ENCODE results near the gene POLR3GL. TPM values are rescaled to one million over a fixed set of nuclear protein-coding genes. Genes with fewer than 3 reads are reported as not detected.

The POLR3GL gene
- total RNA-seq, 1 experiment from 2014 or later: 7.9 TPM

DNA sequence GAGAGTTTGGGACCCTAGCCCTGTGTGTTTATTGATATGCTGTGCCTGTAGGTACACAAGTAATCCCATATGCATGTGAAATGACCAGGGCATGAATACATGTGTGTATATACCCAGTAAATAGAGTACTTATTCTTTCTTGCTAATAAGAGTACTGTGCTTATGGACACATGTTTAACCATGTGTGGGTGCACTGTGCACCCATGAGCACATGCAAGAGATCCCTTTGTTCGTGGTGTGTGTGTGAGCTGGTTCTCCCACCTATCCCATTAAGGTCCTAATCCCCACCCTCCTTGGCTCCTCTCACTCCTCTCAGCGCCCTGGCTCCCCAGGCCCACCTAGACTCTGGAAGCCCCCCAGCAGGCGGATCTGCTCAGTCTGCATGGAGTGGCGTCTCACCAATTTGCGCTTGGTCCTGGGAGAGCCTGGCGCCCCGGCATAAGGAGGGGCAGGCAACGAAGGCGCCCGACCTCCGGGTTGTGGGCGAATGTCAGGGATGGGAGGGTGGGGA is 4.5 kb upstream of the POLR3GL start:
- no peak overlapping the region for H2BK5ac ChIP-seq (ENCODE audit: insufficient read length, low read length)
- H3K79me2 ChIP-seq (ENCODE audit: insufficient read depth, low read length): no peaks in the 10 kb centered on the region
- DNase-seq: no peak
- Mint-ChIP-seq H3K27me3 (ENCODE audit: low read depth) (peaks cover 81% of the 10 kb centered on the region), H3K9me3 (no peaks in the 10 kb centered on the region), H3K4me1 (peaks cover 39 to 47% of the 10 kb centered on the region in 2 experiments), H3K27ac (no peak overlapping the region), H3K36me3 (ENCODE audit: insufficient read depth in 1 of 3, low read depth in 3 of 3) (no peaks in the 10 kb centered on the region; a peak in 1 of 7 replicates), H3K4me3 (peak overlapping the region; percentile 87 to 95)
- H4K20me1 ChIP-seq (ENCODE audit: control insufficient read depth, insufficient read depth, insufficient read length): no peaks in the 10 kb centered on the region
- no peaks in the 10 kb centered on the region for H3K9me3 ChIP-seq (ENCODE audit: control insufficient read depth, low read depth, low read length)
- H3K14ac ChIP-seq (ENCODE audit: insufficient read depth, low read length): no peak overlapping the region
- H2AFZ ChIP-seq (ENCODE audit: low read length): no peak overlapping the region
- no peak overlapping the region for H2AK5ac ChIP-seq (ENCODE audit: insufficient read length, low read length)
- no peak overlapping the region for H3K18ac ChIP-seq (ENCODE audit: insufficient read length, low read depth, low read length)
- H3K4me1 ChIP-seq (ENCODE audit: insufficient read depth, low read length): peaks cover 2% of the 10 kb centered on the region; the same call in 1 of the 2 replicates
- H3T11ph ChIP-seq (ENCODE audit: low read length): no peak overlapping the region
- H2BK15ac ChIP-seq (ENCODE audit: low read depth, low read length): no peak overlapping the region
- H4K91ac ChIP-seq (ENCODE audit: insufficient read length, low read depth, low read length): no peak overlapping the region
- H4K5ac ChIP-seq (ENCODE audit: insufficient read length, low read depth, low read length): no peak overlapping the region
- H4K8ac ChIP-seq (replicated peaks; ENCODE audit: insufficient read length, low read depth, low read length): no peak overlapping the region
- H3K79me1 ChIP-seq (ENCODE audit: insufficient read depth, low read depth, low read length, poor library complexity, severe bottlenecking): no peaks in the 10 kb centered on the region
- H3K27me3 ChIP-seq (ENCODE audit: insufficient read depth, low read length): peaks cover 45% of the 10 kb centered on the region
- H2BK120ac ChIP-seq (ENCODE audit: low read depth, low read length, poor library complexity, severe bottlenecking): no peak overlapping the region
- no peak overlapping the region for H3K4ac ChIP-seq (ENCODE audit: low read depth, low read length)
- peaks cover 31% of the 10 kb centered on the region for H3K23me2 ChIP-seq (ENCODE audit: insufficient read length, low read depth, low read length, poor library complexity, severe bottlenecking)
- no peak overlapping the region for H2BK12ac ChIP-seq (ENCODE audit: insufficient read length, low read depth, low read length)
- H3K56ac ChIP-seq (ENCODE audit: insufficient read length, low read depth, low read length): no peak overlapping the region
- no peak overlapping the region for H3K27ac ChIP-seq (ENCODE audit: insufficient read length, low read depth, low read length)
- no peak overlapping the region for H2BK20ac ChIP-seq (ENCODE audit: low read depth, low read length, poor library complexity, severe bottlenecking)
- TF ChIP-seq, protein P1, sequence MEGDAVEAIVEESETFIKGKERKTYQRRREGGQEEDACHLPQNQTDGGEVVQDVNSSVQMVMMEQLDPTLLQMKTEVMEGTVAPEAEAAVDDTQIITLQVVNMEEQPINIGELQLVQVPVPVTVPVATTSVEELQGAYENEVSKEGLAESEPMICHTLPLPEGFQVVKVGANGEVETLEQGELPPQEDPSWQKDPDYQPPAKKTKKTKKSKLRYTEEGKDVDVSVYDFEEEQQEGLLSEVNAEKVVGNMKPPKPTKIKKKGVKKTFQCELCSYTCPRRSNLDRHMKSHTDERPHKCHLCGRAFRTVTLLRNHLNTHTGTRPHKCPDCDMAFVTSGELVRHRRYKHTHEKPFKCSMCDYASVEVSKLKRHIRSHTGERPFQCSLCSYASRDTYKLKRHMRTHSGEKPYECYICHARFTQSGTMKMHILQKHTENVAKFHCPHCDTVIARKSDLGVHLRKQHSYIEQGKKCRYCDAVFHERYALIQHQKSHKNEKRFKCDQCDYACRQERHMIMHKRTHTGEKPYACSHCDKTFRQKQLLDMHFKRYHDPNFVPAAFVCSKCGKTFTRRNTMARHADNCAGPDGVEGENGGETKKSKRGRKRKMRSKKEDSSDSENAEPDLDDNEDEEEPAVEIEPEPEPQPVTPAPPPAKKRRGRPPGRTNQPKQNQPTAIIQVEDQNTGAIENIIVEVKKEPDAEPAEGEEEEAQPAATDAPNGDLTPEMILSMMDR (conservative IDR thresholded peaks at IDR 0.05): no peak
- no peak overlapping the region for H3K23ac ChIP-seq (ENCODE audit: insufficient read length, low read depth, low read length)
- H3K9ac ChIP-seq (ENCODE audit: extremely low read depth, insufficient read length, low read length): no peak overlapping the region
- H3K4me2 ChIP-seq (ENCODE audit: insufficient read depth, insufficient read length, low read length): peak overlapping the region; percentile 75
- no CpG with 5 or more reads among the region's 12 CpGs for WGBS (ENCODE audit: extremely low coverage, insufficient read length, low lambda C conversion rate)

Data from H9 (cell line).